ENCODE data around the gene AKAP6.

Gene AKAP6

DNA sequence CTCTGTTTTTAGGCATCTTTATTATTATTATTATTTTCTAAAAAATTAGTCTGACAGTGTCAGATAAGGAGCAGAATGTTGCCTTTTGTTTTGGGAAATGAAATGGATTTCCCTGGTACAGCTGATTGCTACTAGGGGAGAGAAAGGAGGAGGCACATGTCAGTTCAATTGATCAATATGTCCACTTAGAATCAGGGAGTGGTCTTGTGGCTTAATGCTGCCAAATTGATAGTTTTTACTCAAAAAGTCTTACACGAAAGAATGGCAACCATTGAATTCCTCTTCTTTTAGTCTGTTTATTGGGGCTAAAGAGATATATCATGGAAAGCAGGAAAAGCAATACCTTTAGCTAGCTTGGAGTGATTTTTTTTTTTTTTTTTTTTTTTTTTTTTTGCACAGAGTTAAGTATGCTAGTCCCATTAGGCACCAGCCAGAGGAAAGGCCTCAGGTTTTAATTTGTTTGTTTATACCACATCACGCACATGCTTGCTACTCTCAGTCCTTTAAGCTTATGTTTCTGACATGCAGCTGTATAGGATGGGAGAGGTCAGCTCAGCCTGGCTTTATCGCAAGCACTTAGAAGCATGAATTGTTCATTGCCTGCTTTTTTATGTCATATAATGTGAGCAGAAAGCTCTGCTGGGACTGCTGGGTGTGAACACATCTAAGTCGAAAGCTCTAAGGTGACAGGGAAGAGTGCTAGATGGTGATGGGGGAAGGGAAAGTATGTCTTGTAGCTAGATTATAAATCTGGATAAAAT is 1.4 kb downstream of the AKAP6 start:
- DNase-seq (ENCODE audit: low spot score) = no peak

GRCh38 chr14:32331206-32331605 is 2.1 kb downstream of the AKAP6 start:
- DNase-seq (ENCODE audit: low spot score) = no peak

- no peak for DNase-seq (ENCODE audit: low spot score)
Observed at GRCh38 chr14:32332415-32333316, 3.6 kb downstream of the AKAP6 start.

GRCh38 chr14:32336702-32337101 is 7.6 kb downstream of the AKAP6 start:
- no peak for DNase-seq (ENCODE audit: low spot score)

DNA sequence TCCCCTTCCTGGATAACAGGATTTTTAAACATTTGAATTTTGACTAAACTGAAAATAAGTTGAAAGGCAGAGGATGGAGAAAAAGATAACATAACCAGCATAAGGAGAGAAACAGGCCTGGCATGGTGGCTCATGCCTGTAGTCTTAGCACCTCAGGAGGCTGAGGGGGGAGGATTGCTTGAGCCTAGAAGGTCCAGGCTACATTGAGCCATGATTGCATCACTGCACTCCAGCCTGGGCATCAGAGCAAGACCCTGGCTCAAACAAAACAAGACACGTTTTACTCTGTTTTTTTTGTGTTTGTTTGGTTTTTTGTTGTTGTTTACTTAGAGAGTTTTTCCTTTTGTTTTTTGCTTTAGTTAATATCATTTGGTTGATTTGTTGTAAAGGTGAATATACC is 8.7 kb downstream of the AKAP6 start:
- no peak for DNase-seq (ENCODE audit: low spot score)

GRCh38 chr14:32339188-32339587 is 10.1 kb downstream of the AKAP6 start:
- no peak for DNase-seq (ENCODE audit: low spot score)

GRCh38 chr14:32341947-32342846 is 13.1 kb downstream of the AKAP6 start:
- DNase-seq (ENCODE audit: low spot score) = no peak

GRCh38 chr14:32342847-32343194 is 13.7 kb downstream of the AKAP6 start:
- DNase-seq (ENCODE audit: low spot score) = no peak

GRCh38 chr14:32343926-32344430 is 14.9 kb downstream of the AKAP6 start:
- no peak for DNase-seq (ENCODE audit: low spot score)

GRCh38 chr14:32345311-32345791 is 16.3 kb downstream of the AKAP6 start:
- no peak for DNase-seq (ENCODE audit: low spot score)

- no peak for DNase-seq (ENCODE audit: low spot score)
Observed at GRCh38 chr14:32349322-32349721, 20.2 kb downstream of the AKAP6 start.

GRCh38 chr14:32350020-32350419 is 20.9 kb downstream of the AKAP6 start:
- no peak for DNase-seq (ENCODE audit: low spot score)

GRCh38 chr14:32352631-32353030 is 23.5 kb downstream of the AKAP6 start:
- no peak for DNase-seq (ENCODE audit: low spot score)

- no peak for DNase-seq (ENCODE audit: low spot score)
Observed at GRCh38 chr14:32354716-32355115, 25.6 kb downstream of the AKAP6 start.

GRCh38 chr14:32358781-32359180 is 29.7 kb downstream of the AKAP6 start:
- no peak for DNase-seq (ENCODE audit: low spot score)

DNA sequence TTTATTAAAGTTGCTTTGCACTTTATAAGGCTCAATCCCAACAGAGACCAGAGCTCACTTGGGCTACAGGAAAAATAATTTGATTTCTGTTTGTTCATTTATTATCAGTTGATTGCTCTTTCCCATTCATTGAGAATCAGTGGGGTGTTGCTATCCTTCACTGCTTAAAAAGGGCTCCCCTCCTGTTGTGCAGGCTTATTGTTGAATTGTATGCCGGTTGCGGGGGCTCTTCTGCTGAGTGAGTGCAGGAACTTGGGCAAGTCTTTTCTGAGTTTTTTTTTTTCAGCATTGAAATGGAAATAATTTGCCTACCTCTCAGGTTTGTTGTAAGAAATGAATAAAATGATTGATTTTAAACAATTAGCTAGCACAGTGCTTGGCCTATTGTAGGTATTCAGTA is 32.6 kb downstream of the AKAP6 start:
- DNase-seq (ENCODE audit: low spot score) = no peak

- DNase-seq (ENCODE audit: low spot score) = peak; percentile 64
Observed at GRCh38 chr14:32363761-32364160, 34.7 kb downstream of the AKAP6 start.

- DNase-seq (ENCODE audit: low spot score) = no peak
Observed at GRCh38 chr14:32364941-32365340, 35.8 kb downstream of the AKAP6 start.

- peak; percentile 84 for DNase-seq (ENCODE audit: low spot score)
Observed at GRCh38 chr14:32366256-32366879, 37.3 kb downstream of the AKAP6 start.

DNA sequence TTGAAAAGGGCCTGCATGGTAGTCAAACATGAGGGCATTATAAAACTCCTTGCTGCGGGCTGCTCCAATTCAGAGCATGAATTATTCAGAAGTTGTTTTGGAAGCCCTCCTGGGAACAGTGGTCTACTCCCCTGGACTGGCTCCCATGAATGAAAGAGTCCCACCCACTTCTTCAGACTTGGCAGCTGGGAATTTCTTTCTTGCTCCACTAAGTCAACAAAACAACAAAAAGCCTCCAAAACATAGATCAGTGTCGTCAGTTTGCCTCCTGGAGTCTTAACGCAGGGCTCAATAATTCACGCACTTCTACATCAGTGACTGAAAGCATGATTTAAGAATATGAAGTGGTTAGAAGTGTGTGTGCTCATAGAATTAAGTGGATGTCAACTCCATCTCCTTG is 37.9 kb downstream of the AKAP6 start:
- DNase-seq (ENCODE audit: low spot score) = peak; percentile 66

GRCh38 chr14:32367516-32367915 is 38.4 kb downstream of the AKAP6 start:
- DNase-seq (ENCODE audit: low spot score) = no peak
